Bronchial epithelial cell (primary cell): ENCODE results near the gene SLC44A5. TPM values are rescaled to one million over a fixed set of nuclear protein-coding genes. Genes with fewer than 3 reads are reported as not detected.

Experiments
- DNase-seq: peaks from one replicate; pipeline ENCODE4 v3.0.0-alpha.2; 2010; ENCODE audit warnings: low read depth
- FAIRE-seq: peaks from 2 replicates; lab custom pipeline; 2011; peaks lifted over from hg19 to GRCh38; lab: Jason Lieb, UNC
- H3K27me3 ChIP-seq: 2 replicates; pipeline ENCODE4 v1.5.1; 2011; ENCODE audit warnings: low read length; ENCODE audit not compliant: control insufficient read depth, insufficient read depth
- H3K36me3 ChIP-seq: 2 replicates; pipeline ENCODE4 v1.5.1; 2011; ENCODE audit warnings: low read length; ENCODE audit not compliant: control insufficient read depth, insufficient read depth
- H3K4me3 ChIP-seq: 2 replicates; pipeline ENCODE4 v1.5.1; 2011; ENCODE audit warnings: mild to moderate bottlenecking, low read depth, low read length, control low read depth
- CTCF ChIP-seq: IDR thresholded peaks from 2 replicates; pipeline ENCODE4 v1.5.1; 2011; ENCODE audit warnings: mild to moderate bottlenecking, moderate library complexity, low read length, control low read depth, inconsistent platforms; ENCODE audit not compliant: insufficient read depth, severe bottlenecking
- total RNA-seq: library from RNA; depleted of rRNA; stranded (reverse); fragments of >200 nt; gene quantifications from 2 replicates; pipeline ENCODE4 v1.2.1, GENCODE V29; 2014

The SLC44A5 gene
- total RNA-seq, 1 donor from 2014 or later = under 0.01 TPM

- TF ChIP-seq CTCF = no peak
- no peaks in the 10 kb centered on the region for H3K36me3 ChIP-seq
- FAIRE-seq (no peak), DNase-seq (no peak)
- no peaks in the 10 kb centered on the region for H3K27me3 ChIP-seq
- no peak overlapping the region for H3K4me3 ChIP-seq
These were observed 135.2 kb downstream of the SLC44A5 start for GRCh38 chr1:75475696-75476095.

GRCh38 chr1:75472971-75473603 lies 137.8 kb downstream of the SLC44A5 start:
- TF ChIP-seq CTCF = no peak
- Histone ChIP-seq H3K36me3 (no peaks in the 10 kb centered on the region), H3K4me3 (no peak overlapping the region), H3K27me3 (no peaks in the 10 kb centered on the region)
- FAIRE-seq (no peak), DNase-seq (no peak)

GRCh38 chr1:75472089-75472970 lies 138.6 kb downstream of the SLC44A5 start:
- Histone ChIP-seq H3K36me3 (no peaks in the 10 kb centered on the region), H3K4me3 (no peak overlapping the region), H3K27me3 (no peaks in the 10 kb centered on the region)
- DNase-seq = no peak
- no peak for TF ChIP-seq CTCF
- no peak for FAIRE-seq

- DNase-seq (no peak), FAIRE-seq (no peak)
- no peaks in the 10 kb centered on the region for H3K36me3 ChIP-seq
- no peak overlapping the region for H3K4me3 ChIP-seq
- H3K27me3 ChIP-seq = no peaks in the 10 kb centered on the region
- no peak for TF ChIP-seq CTCF
These were observed 139.7 kb downstream of the SLC44A5 start for GRCh38 chr1:75471252-75471651.

- no peak for TF ChIP-seq CTCF
- no peaks in the 10 kb centered on the region for H3K27me3 ChIP-seq
- no peaks in the 10 kb centered on the region for H3K36me3 ChIP-seq
- DNase-seq (no peak), FAIRE-seq (no peak)
- no peak overlapping the region for H3K4me3 ChIP-seq
These were observed 140.5 kb downstream of the SLC44A5 start for GRCh38 chr1:75470448-75470847.
